ENCODE results near the gene ARHGAP31.
"Not testable (repeated sequence)": the region's sequence is repeated elsewhere in the genome, so short reads cannot be mapped to it uniquely, and the experiment has no call there.

Gene ARHGAP31, protein sequence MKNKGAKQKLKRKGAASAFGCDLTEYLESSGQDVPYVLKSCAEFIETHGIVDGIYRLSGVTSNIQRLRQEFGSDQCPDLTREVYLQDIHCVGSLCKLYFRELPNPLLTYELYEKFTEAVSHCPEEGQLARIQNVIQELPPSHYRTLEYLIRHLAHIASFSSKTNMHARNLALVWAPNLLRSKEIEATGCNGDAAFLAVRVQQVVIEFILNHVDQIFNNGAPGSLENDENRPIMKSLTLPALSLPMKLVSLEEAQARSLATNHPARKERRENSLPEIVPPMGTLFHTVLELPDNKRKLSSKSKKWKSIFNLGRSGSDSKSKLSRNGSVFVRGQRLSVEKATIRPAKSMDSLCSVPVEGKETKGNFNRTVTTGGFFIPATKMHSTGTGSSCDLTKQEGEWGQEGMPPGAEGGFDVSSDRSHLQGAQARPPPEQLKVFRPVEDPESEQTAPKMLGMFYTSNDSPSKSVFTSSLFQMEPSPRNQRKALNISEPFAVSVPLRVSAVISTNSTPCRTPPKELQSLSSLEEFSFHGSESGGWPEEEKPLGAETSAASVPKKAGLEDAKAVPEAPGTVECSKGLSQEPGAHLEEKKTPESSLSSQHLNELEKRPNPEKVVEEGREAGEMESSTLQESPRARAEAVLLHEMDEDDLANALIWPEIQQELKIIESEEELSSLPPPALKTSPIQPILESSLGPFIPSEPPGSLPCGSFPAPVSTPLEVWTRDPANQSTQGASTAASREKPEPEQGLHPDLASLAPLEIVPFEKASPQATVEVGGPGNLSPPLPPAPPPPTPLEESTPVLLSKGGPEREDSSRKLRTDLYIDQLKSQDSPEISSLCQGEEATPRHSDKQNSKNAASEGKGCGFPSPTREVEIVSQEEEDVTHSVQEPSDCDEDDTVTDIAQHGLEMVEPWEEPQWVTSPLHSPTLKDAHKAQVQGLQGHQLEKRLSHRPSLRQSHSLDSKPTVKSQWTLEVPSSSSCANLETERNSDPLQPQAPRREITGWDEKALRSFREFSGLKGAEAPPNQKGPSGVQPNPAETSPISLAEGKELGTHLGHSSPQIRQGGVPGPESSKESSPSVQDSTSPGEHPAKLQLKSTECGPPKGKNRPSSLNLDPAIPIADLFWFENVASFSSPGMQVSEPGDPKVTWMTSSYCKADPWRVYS (N-terminal part only)

DNA sequence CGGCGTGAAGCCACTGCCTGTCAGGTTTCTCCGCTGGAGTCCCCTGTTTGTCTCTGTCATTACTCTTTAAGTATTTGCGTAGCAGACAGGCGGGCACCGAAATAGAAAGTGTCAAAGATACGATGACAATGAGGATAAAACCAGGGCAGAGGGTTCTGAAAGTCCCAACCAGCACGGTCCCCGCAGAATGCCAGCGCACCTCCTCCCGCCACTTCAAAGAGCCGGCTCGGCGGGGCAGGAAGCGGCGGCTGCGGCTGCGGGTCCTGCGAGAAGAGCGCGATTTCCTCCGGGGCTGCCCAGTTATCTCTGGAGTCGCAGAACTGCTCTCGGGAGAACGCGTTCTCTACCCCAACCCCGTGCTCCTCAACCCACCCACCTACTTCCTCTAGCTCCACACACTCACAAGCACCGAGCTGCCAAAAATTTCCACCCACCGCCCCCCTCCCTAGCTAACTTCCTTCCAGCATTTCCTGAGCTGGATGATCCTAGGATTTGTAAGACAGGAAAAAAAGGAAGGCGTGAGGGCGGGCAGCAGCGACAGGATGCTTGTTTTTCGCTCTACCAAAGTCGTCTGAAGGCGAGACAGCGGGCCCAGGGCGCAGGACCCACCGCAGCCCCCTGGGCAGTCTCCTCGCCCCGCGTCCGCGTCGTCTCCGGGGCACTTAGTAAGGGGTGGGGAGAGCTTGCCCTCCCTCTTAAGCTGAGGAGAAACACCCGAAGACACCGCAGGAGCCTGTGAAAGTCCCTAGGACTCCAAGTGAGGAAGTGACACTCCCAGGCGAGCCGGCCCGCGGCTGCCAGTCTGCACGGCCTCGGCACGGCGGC is at the start of gene ARHGAP31:
Gene ARHGAP31, plus strand, starts transcription at position 513 of the 825 bp plus-strand sequence. CDS start 522 bp downstream, outside the sequence.
- DNase-seq (ENCODE audit: low read depth, low spot score), result no peak

DNA sequence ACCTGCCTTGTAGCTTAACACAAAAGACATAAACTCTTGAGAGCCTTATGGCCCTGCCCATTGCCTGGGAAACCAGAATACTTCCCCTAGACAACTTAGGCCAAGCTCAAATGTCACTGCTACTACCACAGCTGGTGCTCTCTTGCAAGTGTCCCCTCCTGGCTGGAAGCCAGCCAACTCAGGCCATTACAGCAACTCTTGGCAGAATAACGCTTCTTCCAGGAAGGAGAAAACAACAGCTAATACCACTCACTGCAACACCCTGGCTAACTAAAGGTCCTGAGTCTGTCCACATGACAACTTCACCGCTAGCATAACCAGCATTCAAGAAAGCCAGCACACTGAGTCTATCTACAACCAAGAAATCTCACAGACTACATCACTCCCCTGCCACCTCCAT is 48.4 kb upstream of the ARHGAP31 start:
- DNase-seq (ENCODE audit: low read depth, low spot score), result no peak

- DNase-seq (ENCODE audit: low read depth, low spot score), result no peak
Observed at GRCh38 chr3:119255214-119255613, 39.0 kb upstream of the ARHGAP31 start.

- no peak for DNase-seq (ENCODE audit: low read depth, low spot score)
Observed at GRCh38 chr3:119257111-119257510, 37.1 kb upstream of the ARHGAP31 start.

GRCh38 chr3:119257654-119258410 is 36.4 kb upstream of the ARHGAP31 start:
- no peak for DNase-seq (ENCODE audit: low read depth, low spot score)

DNA sequence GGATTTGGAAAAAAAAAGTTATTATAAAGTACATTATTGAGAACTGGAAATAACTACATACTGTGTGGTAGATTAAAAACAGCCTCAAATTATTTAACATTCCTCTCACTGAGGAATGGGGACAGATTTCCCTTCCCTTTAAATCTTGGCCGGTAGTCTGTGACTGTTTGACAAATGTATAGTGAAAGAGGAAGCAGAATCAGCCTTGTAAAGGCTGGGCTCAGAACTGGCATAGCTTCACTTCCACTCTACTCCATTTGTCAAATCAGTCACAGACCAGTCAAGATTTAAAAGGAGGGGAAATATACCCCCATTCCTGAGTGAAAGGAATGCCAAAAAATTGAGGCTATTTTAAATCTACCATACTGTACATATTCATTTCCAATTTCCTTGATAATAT is 35.3 kb upstream of the ARHGAP31 start:
- DNase-seq (ENCODE audit: low read depth, low spot score), result no peak

- no peak for DNase-seq (ENCODE audit: low read depth, low spot score)
Observed at GRCh38 chr3:119259821-119260220, 34.4 kb upstream of the ARHGAP31 start.

DNA sequence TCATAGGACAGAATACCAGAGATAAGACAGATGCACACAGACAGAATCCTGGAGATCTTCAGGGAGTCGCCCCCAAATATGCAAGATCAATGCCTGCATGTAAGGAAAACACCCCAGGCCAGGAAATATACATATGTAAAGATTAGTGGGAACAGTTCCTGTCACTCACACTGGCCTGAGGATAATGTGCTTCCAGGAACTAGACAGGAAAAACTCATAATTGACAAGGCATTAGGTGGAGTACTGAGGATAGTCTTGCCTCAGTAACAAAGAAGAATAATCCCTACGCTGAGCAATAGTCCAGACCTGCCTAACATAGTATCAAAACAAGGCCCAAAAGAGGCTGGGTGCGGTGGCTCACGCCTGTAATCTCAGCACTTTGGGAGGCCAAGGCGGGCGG is 33.1 kb upstream of the ARHGAP31 start:
- no peak for DNase-seq (ENCODE audit: low read depth, low spot score)

GRCh38 chr3:119270212-119270611 is 24.0 kb upstream of the ARHGAP31 start:
- not testable (repeated sequence) for DNase-seq (ENCODE audit: low read depth, low spot score)

- DNase-seq (ENCODE audit: low read depth, low spot score), result no peak
Observed at GRCh38 chr3:119276680-119277079, 17.5 kb upstream of the ARHGAP31 start.

GRCh38 chr3:119279101-119279554 is 15.1 kb upstream of the ARHGAP31 start:
- DNase-seq (ENCODE audit: low read depth, low spot score), result no peak

DNA sequence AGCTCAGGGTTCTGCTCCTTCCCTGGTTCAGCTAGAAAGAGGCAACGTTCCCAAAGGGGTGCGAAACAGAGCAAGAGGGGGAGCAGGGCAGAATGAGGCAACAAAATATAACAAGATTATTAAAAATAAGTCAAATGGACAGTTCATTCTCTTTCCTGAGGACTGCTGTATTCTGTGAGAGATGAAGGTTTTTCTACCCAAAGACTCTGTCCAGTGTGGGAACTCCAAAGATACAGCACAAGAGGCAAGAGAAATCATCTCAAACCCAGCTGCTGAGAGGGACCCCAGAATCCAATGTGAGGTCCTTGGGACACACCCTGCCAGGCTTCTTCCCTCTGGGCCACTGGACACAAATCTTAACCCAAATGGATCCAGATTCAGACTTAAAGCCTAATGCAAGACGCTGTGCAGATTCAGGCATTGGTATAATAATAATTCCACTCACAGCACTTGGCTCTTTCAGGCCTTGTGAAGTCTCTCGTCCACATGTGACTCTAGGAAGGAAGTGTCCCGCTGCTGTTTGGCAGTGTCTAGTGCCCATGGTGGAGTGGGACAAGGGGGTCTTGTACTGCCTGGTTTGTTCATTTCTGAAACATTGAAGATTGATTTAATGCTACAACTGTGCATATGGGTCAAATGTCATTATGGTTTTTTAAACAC is 14.5 kb upstream of the ARHGAP31 start:
- no peak for DNase-seq (ENCODE audit: low read depth, low spot score)

GRCh38 chr3:119288669-119289403 is 5.3 kb upstream of the ARHGAP31 start:
- no peak for DNase-seq (ENCODE audit: low read depth, low spot score)

DNA sequence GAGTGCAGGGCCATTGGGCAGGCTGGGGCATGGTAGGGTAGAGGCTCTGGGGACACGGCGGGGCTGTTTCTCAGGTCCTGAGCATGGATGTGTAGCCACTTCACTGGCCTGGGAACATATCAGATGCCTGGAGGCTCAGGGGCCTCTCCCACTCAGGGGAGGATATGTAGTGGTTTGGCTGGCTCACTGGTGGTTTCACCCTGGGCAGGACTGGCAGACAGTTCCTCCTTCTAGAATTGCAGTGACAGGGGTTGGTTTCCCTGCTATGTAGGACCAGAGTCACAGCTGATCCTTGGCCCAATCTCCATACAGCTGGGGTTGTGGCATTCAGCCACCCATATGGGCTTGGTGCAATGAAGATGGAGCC is 4.8 kb upstream of the ARHGAP31 start:
- DNase-seq (ENCODE audit: low read depth, low spot score), result no peak

DNA sequence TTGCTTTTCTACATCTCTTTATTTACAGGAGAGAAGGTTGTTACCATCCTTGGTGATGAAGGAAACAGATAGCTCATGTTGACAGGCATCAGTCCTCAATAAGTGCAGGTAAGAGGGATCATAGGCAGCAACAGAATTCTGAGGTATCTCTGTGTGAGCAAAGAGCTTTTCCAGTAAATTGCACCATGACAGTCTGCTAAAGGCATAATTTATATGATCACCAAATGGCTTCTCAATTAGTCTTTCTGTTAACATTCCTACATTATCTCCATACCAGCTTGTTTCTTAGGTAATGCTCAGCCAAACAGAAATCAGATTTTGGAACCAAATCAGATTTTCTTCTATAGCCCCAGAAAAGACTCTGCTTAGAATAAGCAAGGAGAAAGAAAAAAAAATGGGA is 3.6 kb upstream of the ARHGAP31 start:
- no peak for DNase-seq (ENCODE audit: low read depth, low spot score)

DNA sequence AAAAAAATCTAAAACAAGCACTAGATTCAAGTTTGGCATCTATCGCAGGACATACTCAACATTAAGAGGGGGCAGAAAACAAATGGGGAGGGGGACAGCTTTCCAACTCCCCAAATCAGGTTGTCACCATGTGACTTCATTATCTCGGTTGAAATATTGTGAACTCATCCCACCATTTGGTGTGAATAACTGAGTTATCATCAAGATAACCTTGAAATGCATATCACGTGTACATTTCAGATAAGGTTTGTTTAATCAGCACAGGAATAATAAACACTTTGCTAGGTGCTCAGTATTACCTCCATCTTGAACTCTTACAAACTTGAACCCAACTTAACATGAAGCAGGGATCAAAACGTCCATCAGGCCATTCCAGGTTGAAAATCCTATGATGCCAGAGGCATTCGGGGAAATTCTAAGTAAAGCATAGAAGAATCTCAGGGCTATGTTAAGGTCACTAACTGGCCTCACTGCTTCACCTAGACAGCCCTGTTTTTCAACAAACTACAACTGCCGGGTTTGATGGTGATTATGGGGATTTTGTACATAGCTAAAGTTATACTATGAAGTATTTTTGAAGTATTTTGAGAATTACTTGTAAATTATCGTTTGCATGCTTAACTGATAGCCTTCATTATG is 3.0 kb upstream of the ARHGAP31 start:
- no peak for DNase-seq (ENCODE audit: low read depth, low spot score)

DNA sequence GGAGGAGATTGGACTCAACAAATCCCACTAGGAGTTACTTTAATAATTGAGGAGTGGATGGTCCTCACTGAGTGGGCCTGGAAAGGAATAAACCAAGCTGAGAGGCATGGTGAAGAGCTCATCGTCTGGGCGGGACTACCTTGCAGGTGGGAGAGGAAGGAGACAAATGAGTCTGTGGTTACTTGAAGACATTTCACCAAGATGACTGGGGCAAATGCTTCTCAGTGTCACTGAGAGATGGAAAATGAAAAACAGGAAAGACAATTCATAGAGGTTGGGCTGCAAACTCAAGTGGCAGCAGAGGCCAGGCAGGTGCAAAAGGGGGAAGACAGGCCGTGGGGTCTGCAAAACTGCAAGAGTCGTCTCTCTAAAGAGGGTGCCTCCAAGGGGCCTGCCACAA is 1.5 kb upstream of the ARHGAP31 start:
- no peak for DNase-seq (ENCODE audit: low read depth, low spot score)

GRCh38 chr3:119293105-119293870 is 895 bp upstream of the ARHGAP31 start:
- DNase-seq (ENCODE audit: low read depth, low spot score), result no peak

Data from brain pericyte (primary cell).